ENCODE data around the gene FAM168A. TPM values are rescaled to one million over a fixed set of nuclear protein-coding genes. Genes with fewer than 3 reads are reported as not detected.

FAM168A gene
- total and polyA plus RNA-seq, 2 of the 8 experiments (the other 6 are each of a cell fraction or from before 2014, with no cell fraction given), result 17.1 to 21.6 TPM

- no peak overlapping the region for H2BK5ac ChIP-seq (ENCODE audit: low read depth, low read length)
- no peaks in the 10 kb centered on the region for H4K20me1 ChIP-seq (replicated peaks in 1 of 2; ENCODE audit: control insufficient read depth in 1 of 2, insufficient read depth in 2 of 2, low read length in 2 of 2)
- ChIA-PET CTCF (ENCODE audit: partially characterized antibody) (interaction anchor here (1.8 kb wide), 1 partner anchor 8 kb away, joined by 6 read pairs; no protein-coding TSS in a partner anchor), POLR2A (ENCODE audit: partially characterized antibody) (interaction anchor here (1.0 kb wide), 1 partner anchor 11 kb away, joined by 3 read pairs; no protein-coding TSS in a partner anchor)
- no peak overlapping the region for H3K9ac ChIP-seq (replicated peaks in 1 of 4; ENCODE audit: extremely low read depth in 1 of 4, low read depth in 3 of 4, low read length in 3 of 4)
- no peaks in the 10 kb centered on the region for H3K4me1 ChIP-seq (replicated peaks in 1 of 4; ENCODE audit: control insufficient read depth in 3 of 4, insufficient read depth in 4 of 4, low read length in 3 of 4)
- no peaks in the 10 kb centered on the region for H3K79me2 ChIP-seq (ENCODE audit: control insufficient read depth in 1 of 2, insufficient read depth in 2 of 2, low read length in 2 of 2)
- no peak overlapping the region for H2AK5ac ChIP-seq (ENCODE audit: low read depth, low read length)
- peaks cover 0 to 20% (median 6%) of the 10 kb centered on the region in 4 experiments; a peak in 5 of 8 replicates for H3K36me3 ChIP-seq (ENCODE audit: control insufficient read depth in 2 of 4, insufficient read depth in 4 of 4, low read length in 3 of 4)
- 87% methylated on average over 8 of the region's 8 CpGs; no CpG with 5 or more reads in 1 of the 2 experiments for WGBS, 2 experiments (ENCODE audit: extremely low coverage in 1 of 2, insufficient coverage in 1 of 2, insufficient read length in 1 of 2, insufficient replicate concordance in 2 of 2, low coverage in 1 of 2, low lambda C conversion rate in 2 of 2, missing lambda C conversion rate in 1 of 2)
- no peak overlapping the region for H3K4me3 ChIP-seq (ENCODE audit: extremely low read depth in 1 of 4, insufficient read depth in 2 of 4, low read depth in 3 of 4, low read length in 4 of 4)
- no peak overlapping the region for H3K4me2 ChIP-seq (ENCODE audit: insufficient read depth in 1 of 2, low read depth in 2 of 2, low read length in 2 of 2)
- H2BK15ac ChIP-seq (ENCODE audit: low read length), result no peak overlapping the region
- H2BK12ac ChIP-seq (ENCODE audit: low read depth, low read length), result no peak overlapping the region
- no peaks in the 10 kb centered on the region for H3K23me2 ChIP-seq (ENCODE audit: low read depth, low read length)
- no peak overlapping the region for H3K27ac ChIP-seq (ENCODE audit: low read depth, low read length)
- DNase-seq (ENCODE audit: low read depth in 1 of 2, low spot score in 2 of 2) (no peak), FAIRE-seq (no peak)
- no peak overlapping the region for H3K4ac ChIP-seq (replicated peaks; ENCODE audit: insufficient read length, low read depth, low read length)
- no peaks in the 10 kb centered on the region for H3K27me3 ChIP-seq (replicated peaks in 1 of 4; ENCODE audit: control insufficient read depth in 3 of 4, extremely low read depth in 1 of 4, insufficient read depth in 3 of 4, low read length in 3 of 4)
- no peak overlapping the region for H4K91ac ChIP-seq (replicated peaks; ENCODE audit: insufficient read length, low read length)
- H2AFZ ChIP-seq (ENCODE audit: low read length), result no peak overlapping the region
- H3K23ac ChIP-seq (ENCODE audit: insufficient read length), result no peak overlapping the region
- no peaks in the 10 kb centered on the region for H3K9me3 ChIP-seq (ENCODE audit: insufficient read depth in 2 of 2, low read depth in 1 of 2, low read length in 1 of 2)
- no peak overlapping the region for H2BK120ac ChIP-seq (replicated peaks; ENCODE audit: low read depth, low read length)
- H3K56ac ChIP-seq (replicated peaks; ENCODE audit: insufficient read length, low read depth, low read length), result no peak overlapping the region
- H4K8ac ChIP-seq (ENCODE audit: extremely low read depth, insufficient read depth, low read length), result no peak overlapping the region
- no peak overlapping the region for H3K14ac ChIP-seq (ENCODE audit: insufficient read length)
- no peak overlapping the region for H4K5ac ChIP-seq (ENCODE audit: insufficient read length, low read depth, low read length)
- H3K18ac ChIP-seq (ENCODE audit: extremely low read depth, low read length), result no peak overlapping the region
- no peaks in the 10 kb centered on the region for H3K79me1 ChIP-seq (ENCODE audit: low read depth, low read length)
- H2BK20ac ChIP-seq (ENCODE audit: low read length), result no peak overlapping the region
- no peak for TF ChIP-seq E2F6 (IDR thresholded peaks at IDR 0.05)
These were observed 188.5 kb downstream of the FAM168A start for GRCh38 chr11:73409431-73409830.

All from H1 (cell line).